Liver (tissue), 3 donors: Measurements from ENCODE around the gene COG7.

Source experiments
- FOXA2 ChIP-seq: IDR thresholded peaks from 2 replicates; pipeline ENCODE4 v1.6.1; 2016; ENCODE audit warnings: antibody characterized with exemption
- HNF4A ChIP-seq, 2 donors: conservative IDR thresholded peaks; 2 replicates each; pipeline ENCODE4 v1.6.1; 2016; ENCODE audit warnings: antibody characterized with exemption in 2 of 2, mild to moderate bottlenecking in 2 of 2
- RAD21 ChIP-seq, 2 donors: IDR thresholded peaks; 2 replicates each; pipeline ENCODE4 v1.6.1; 2016; ENCODE audit warnings: antibody characterized with exemption in 2 of 2, mild to moderate bottlenecking in 2 of 2
- RXRA ChIP-seq, 2 donors: IDR thresholded peaks; 2 replicates each; pipeline ENCODE4 v1.6.1; 2017 to 2018; ENCODE audit warnings: antibody characterized with exemption in 2 of 2, mild to moderate bottlenecking in 1 of 2
- SP1 ChIP-seq: IDR thresholded peaks from 2 replicates; pipeline ENCODE4 v1.6.1; 2018; ENCODE audit warnings: antibody characterized with exemption, mild to moderate bottlenecking
- YY1 ChIP-seq: IDR thresholded peaks from 2 replicates; pipeline ENCODE4 v1.6.1; 2016; ENCODE audit warnings: antibody characterized with exemption, mild to moderate bottlenecking
- TF ChIP-seq, protein P1 (sequence below): IDR thresholded peaks from 2 replicates; pipeline ENCODE4 v1.6.1; 2016; ENCODE audit warnings: antibody characterized with exemption, mild to moderate bottlenecking
- TF ChIP-seq, protein P2 (sequence below): fragments of 150-350 bp; IDR thresholded peaks from 2 replicates; pipeline ENCODE4 v1.5.1; 2017; ENCODE audit warnings: improper control_type of control experiment, low read depth, low read length; ENCODE audit not compliant: missing input control
- TF ChIP-seq, protein P3 (sequence below): IDR thresholded peaks from 2 replicates; pipeline ENCODE4 v1.6.1; 2016; ENCODE audit warnings: antibody characterized with exemption
- TF ChIP-seq, protein P4 (sequence below): IDR thresholded peaks from 2 replicates; pipeline ENCODE4 v1.6.1; 2016; ENCODE audit warnings: antibody characterized with exemption
- donor health status: healthy.
- donor health status: healthy.

DNA sequence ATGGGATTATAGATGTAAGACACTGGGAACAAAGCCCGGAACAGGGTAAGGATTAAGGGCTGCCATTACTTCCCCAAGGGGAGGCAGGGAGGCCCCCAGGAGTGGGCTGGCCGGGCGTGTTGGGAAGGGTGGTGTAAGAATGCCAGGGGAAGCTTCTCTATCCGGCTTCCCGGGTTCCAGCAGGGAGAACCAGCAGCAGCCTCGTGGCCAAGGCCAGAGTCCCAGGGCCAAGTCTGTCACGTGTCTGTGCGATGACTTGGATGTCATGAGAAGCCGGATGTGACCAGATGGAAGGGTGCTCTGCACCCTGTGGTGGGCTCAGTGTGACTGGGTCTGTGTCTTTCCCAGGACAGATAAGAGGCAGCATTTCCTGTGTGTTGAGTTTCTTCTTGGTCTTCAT lies 98.7 kb downstream of the COG7 start:
- TF ChIP-seq, protein P1, sequence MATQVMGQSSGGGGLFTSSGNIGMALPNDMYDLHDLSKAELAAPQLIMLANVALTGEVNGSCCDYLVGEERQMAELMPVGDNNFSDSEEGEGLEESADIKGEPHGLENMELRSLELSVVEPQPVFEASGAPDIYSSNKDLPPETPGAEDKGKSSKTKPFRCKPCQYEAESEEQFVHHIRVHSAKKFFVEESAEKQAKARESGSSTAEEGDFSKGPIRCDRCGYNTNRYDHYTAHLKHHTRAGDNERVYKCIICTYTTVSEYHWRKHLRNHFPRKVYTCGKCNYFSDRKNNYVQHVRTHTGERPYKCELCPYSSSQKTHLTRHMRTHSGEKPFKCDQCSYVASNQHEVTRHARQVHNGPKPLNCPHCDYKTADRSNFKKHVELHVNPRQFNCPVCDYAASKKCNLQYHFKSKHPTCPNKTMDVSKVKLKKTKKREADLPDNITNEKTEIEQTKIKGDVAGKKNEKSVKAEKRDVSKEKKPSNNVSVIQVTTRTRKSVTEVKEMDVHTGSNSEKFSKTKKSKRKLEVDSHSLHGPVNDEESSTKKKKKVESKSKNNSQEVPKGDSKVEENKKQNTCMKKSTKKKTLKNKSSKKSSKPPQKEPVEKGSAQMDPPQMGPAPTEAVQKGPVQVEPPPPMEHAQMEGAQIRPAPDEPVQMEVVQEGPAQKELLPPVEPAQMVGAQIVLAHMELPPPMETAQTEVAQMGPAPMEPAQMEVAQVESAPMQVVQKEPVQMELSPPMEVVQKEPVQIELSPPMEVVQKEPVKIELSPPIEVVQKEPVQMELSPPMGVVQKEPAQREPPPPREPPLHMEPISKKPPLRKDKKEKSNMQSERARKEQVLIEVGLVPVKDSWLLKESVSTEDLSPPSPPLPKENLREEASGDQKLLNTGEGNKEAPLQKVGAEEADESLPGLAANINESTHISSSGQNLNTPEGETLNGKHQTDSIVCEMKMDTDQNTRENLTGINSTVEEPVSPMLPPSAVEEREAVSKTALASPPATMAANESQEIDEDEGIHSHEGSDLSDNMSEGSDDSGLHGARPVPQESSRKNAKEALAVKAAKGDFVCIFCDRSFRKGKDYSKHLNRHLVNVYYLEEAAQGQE, result no peak
- TF ChIP-seq, protein P2, sequence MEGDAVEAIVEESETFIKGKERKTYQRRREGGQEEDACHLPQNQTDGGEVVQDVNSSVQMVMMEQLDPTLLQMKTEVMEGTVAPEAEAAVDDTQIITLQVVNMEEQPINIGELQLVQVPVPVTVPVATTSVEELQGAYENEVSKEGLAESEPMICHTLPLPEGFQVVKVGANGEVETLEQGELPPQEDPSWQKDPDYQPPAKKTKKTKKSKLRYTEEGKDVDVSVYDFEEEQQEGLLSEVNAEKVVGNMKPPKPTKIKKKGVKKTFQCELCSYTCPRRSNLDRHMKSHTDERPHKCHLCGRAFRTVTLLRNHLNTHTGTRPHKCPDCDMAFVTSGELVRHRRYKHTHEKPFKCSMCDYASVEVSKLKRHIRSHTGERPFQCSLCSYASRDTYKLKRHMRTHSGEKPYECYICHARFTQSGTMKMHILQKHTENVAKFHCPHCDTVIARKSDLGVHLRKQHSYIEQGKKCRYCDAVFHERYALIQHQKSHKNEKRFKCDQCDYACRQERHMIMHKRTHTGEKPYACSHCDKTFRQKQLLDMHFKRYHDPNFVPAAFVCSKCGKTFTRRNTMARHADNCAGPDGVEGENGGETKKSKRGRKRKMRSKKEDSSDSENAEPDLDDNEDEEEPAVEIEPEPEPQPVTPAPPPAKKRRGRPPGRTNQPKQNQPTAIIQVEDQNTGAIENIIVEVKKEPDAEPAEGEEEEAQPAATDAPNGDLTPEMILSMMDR, result no peak
- TF ChIP-seq RXRA (IDR thresholded peaks at IDR 0.05) (no peak), YY1 (no peak), SP1 (no peak), FOXA2 (no peak), RAD21 (IDR thresholded peaks at IDR 0.05) (no peak), HNF4A (conservative IDR thresholded peaks at IDR 0.05) (no peak)
- TF ChIP-seq, protein P3, sequence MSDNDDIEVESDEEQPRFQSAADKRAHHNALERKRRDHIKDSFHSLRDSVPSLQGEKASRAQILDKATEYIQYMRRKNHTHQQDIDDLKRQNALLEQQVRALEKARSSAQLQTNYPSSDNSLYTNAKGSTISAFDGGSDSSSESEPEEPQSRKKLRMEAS, result no peak
- TF ChIP-seq, protein P4, sequence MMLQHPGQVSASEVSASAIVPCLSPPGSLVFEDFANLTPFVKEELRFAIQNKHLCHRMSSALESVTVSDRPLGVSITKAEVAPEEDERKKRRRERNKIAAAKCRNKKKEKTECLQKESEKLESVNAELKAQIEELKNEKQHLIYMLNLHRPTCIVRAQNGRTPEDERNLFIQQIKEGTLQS, result no peak
